Keratinocyte (primary cell): Measurements from ENCODE around the gene RANBP3.

Experiments
- EZH2 ChIP-seq: IDR thresholded peaks from one replicate; pipeline ENCODE4 v1.6.1; 2012; ENCODE audit warnings: inconsistent platforms, mild to moderate bottlenecking, low read length, moderate library complexity
- TF ChIP-seq, protein P1 (sequence below), 3 experiments: IDR thresholded peaks in 1 of 3; conservative IDR thresholded peaks in 1 of 3; optimal IDR thresholded peaks in 1 of 3; 2 replicates in 2 of 3; 3 replicates in 1 of 3; pipeline versions ENCODE3 to v1.5.1; 2011; ENCODE audit warnings: low read length in 3 of 3, mild to moderate bottlenecking in 3 of 3, moderate library complexity in 2 of 3, control low read depth in 1 of 3, inconsistent platforms in 1 of 3; ENCODE audit not compliant: insufficient read depth in 2 of 3; ENCODE audit errors: extremely low read depth in 1 of 3

DNA sequence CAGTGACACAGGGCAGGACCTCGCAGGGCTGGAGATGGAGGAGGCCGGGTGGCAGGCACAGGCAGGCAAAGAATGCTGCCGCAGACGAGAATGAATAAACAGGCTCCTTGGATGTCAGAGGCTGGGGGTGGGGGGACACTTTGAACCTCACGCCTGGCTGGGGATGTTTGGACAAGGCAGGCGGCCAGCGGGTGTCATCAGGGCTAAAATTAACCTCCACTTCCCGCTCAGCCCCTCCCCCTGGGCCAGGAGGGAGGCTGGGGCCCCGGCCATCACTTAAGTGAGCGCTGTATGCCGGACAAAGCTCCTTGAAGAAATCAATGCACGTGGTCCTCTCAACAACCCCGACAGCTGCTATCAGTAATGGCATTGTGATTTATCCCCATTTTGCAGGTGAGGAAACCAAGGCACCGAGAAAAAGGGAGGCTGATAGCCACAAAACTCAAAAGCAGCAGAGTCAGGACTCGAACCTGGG, 97.3 kb downstream of the RANBP3 start:
- TF ChIP-seq, protein P1, sequence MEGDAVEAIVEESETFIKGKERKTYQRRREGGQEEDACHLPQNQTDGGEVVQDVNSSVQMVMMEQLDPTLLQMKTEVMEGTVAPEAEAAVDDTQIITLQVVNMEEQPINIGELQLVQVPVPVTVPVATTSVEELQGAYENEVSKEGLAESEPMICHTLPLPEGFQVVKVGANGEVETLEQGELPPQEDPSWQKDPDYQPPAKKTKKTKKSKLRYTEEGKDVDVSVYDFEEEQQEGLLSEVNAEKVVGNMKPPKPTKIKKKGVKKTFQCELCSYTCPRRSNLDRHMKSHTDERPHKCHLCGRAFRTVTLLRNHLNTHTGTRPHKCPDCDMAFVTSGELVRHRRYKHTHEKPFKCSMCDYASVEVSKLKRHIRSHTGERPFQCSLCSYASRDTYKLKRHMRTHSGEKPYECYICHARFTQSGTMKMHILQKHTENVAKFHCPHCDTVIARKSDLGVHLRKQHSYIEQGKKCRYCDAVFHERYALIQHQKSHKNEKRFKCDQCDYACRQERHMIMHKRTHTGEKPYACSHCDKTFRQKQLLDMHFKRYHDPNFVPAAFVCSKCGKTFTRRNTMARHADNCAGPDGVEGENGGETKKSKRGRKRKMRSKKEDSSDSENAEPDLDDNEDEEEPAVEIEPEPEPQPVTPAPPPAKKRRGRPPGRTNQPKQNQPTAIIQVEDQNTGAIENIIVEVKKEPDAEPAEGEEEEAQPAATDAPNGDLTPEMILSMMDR (optimal IDR thresholded peaks at IDR 0.05 in 1 of 3, IDR thresholded peaks at IDR 0.05 in 1 of 3, conservative IDR thresholded peaks at IDR 0.05 in 1 of 3; ENCODE audit: extremely low read depth in 1 of 3, insufficient read depth in 2 of 3, low read length in 3 of 3): no peak
- no peak for TF ChIP-seq EZH2
